NAMALWA (cell line): Measurements from ENCODE around the gene PRKG1.
"Not testable (repeated sequence)": the region's sequence is repeated elsewhere in the genome, so short reads cannot be mapped to it uniquely, and the experiment has no call there.

Experiments
- DNase-seq: peaks from one replicate; pipeline ENCODE4 v3.0.0-alpha.2; 2015; ENCODE audit warnings: low spot score

Gene PRKG1

DNA sequence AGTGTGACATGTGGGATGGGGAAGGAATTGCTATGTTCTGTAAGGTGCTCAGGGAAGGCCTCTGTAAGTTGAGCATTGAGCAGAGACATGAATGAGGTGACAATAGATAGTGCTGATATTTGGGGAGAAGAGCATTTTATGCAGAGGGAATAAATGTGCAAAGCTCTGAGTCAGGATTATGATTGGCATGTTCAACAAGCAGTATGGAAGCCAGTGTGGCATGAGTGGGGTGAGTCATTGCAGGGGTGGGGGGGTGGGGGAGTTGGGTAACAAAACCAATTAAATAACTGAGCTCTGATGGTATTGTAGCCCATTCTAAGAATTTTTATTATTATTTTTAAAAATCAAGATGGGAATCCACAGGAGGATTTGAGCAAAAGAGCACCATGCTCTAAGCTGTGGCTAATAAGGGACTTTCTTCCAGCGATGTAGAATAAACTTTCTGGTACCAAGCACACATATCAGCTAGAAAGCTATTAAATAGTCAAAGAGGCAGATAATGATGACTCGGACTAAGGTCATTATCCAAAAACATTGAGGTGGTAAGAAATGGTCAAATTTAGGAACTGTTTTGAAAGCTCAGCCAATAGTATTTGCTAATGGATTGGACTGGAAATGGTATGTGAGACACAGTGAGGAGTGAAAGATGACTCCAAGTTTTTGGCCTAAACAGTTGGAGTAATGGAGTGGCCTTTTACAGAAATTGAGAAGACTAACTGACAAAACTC, 96.4 kb downstream of the PRKG1 start:
- DNase-seq = no peak

GRCh38 chr10:51171946-51172345, 97.7 kb downstream of the PRKG1 start:
- DNase-seq = no peak

DNA sequence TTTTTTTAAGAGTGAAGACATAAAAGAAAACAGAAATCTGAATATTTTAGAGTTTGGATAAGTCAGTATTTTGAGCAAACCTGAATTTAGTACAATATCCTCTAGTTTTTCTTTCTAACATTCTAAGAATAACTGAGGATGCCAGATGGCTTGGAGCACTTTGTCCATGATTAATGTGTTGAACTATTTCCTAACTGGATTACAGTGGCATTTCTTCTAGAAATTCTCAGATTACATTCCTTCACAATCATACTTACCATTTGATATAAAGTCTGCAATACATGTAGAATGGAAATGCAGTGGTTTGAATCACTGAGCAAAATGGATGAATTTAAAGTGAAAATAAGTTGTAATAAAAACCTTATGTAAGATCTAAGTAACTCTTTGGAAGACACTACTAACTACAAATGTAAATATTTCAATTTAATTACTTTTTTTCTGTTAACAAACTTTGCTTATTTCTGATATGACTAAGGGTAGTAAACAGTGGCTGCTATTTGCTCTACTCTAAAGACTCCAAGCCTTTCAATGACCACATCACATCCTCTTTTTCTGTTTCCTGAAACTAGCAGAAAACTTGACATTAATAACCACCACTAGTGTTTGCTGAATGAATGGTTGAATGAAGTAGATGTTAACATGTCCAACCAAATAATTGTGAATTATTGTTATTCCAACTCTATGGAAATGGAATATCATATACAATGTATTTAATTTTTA, 102.8 kb downstream of the PRKG1 start:
- DNase-seq = no peak

DNA sequence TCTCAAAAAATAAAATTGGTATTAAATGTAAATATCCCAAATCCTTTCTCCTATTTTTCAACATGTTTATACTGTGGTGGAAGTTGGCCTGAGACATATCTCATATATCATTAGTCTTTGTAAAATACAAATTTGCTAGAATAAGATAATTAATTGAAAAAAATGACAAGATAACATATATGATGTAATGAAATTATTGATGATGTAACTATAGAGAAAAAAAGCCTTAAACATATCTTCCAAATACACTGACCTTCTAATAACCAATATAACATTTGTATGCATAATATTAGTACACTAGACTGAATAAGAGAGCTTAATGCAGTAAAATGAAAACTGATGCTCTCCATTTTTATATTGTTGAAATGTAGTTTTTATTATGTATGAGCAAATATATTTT, 104.3 kb downstream of the PRKG1 start:
- DNase-seq = no peak

DNA sequence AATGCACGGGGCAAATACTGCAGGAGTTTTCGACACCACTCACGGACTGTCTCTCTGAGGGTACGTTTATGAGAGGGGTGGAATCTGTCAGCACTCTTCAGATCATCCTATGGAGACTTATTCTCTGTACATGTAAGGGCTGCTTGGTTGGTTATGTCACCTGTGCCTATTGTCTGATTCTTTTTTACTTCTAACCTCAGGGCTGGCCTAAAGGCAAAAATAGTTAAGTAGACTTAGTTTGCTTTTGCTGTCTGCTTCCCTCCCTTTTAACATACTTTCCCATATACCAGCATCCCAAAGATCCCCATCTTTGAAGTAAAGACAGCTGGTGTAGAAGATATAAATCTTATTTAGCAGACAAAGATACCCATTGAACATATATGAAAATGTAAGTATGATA, 105.9 kb downstream of the PRKG1 start:
- DNase-seq = no peak

DNA sequence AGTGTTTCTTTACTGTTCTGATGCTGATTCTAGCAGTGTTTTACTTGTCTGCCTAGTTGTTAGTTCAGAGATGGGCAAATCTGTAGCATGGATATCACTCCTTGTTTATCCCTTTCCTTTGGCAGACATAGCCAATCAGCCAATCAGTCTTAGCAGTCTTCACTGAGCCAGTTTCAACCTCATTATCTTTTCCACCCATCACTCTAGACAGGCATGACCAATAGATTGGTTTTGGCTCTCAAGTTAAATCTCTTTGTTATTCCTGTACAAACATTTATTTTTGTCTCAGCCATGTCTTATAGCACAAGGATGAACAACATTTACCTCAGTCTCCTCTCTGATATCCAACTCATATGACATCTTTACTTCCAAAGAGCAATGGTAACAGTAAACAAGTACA, 109.5 kb downstream of the PRKG1 start:
- DNase-seq = no peak

DNA sequence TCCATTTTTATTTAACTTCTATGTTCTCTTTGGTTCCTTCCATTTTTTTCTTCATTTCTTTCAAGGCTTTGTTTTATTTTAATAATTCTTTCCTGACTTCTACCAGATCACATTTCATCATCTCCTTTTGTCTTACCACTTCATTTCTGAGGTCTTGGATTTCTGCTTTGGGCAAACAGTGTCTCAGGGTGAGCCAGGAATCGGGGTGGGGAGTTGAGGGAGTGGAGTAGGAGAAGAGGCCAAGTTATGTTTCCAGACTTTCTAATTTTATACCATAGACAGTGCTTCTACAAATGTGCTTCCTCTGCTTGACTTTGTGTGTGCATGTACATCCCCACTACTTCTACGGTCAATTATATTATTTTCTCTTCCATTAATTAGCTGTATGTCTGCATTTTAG, 112.1 kb downstream of the PRKG1 start:
- no peak for DNase-seq

DNA sequence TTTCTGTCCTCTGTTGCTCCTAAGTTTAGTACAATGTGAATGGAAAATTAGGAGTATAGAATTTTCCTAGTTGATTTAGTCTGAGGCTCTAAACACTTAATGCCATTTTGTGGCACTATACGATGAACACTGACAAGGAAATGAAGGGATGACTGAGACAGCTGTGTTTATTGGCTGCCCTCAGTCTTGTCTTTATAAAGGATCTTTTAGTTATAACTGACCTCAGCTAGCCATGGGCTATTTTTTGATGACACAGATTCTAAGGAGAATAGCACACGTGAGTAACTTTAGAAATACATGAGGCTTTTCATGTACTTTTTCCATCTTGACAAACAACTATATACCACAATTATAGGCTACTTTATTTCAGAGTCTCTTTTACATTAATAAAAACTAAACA, 113.7 kb downstream of the PRKG1 start:
- no peak for DNase-seq

DNA sequence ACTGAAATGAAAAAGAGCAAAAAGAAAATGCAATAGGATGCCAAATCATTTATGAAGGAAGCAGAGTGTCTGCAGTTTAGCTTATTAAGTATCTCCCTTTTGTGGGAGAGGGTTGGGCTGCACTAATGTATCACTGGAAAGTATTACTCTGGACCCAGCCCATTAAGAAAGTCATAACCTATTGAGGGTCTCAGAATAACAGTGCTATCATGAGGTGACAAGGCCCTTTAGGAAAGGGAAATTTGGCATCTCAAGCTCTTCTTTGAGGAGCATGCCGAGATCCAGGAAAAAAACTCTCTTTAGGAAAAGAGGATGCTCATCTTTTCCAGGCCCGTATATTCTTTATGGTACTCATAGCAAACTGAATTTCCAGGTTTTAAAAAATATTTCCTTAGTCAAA, 114.6 kb downstream of the PRKG1 start:
- no peak for DNase-seq

DNA sequence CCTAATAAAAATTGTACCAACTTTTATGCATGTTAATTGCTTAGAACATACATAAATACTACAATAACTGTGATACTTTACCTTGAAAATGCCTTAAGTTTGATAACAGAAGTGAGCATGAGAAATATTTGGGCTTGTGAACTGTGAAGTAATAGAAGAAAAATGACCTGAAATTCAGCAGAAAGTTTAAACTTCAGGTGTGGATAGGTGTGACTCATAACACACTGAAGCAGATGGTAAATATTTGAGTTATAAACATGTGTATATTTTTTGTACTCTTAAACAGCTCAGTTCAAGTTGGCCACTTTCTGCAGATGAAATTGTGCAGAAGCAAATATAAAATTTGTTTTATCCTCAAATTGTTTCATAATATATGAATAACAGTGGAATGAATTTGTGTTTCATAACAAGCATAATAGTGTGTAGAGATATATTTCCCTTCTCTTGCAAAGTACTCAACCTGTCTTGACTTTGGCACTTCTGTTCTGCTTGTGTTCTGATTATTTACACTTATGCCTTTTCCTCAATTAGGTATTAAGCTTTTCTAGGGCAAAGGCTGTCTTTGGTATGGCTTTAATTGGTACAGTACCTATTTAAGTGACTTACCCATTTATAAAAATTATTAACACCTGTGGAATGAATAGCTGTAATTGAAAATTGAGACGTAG, 122.4 kb downstream of the PRKG1 start:
- no peak for DNase-seq

GRCh38 chr10:51198170-51198569, 123.9 kb downstream of the PRKG1 start:
- DNase-seq = no peak

DNA sequence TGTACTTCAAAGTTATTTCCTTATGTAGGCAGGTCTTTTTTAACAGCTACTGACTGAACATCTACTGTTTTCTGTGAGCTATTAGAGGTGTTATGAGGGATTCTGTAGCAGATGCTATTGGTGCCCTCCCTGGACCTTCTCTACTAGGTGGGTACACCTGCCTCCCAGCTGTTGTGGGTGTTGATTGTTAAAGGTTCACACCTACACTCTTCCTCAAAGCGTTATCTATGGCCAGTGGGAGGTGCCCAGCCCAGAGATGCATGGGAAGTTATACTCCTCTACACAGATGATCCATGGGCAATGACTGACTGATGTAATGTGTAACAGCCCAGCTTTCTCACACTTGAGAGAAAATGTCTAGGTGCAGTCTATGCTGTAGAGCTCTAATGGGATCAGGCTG, 127.7 kb downstream of the PRKG1 start:
- no peak for DNase-seq

GRCh38 chr10:51203359-51203758, 129.1 kb downstream of the PRKG1 start:
- DNase-seq = no peak

DNA sequence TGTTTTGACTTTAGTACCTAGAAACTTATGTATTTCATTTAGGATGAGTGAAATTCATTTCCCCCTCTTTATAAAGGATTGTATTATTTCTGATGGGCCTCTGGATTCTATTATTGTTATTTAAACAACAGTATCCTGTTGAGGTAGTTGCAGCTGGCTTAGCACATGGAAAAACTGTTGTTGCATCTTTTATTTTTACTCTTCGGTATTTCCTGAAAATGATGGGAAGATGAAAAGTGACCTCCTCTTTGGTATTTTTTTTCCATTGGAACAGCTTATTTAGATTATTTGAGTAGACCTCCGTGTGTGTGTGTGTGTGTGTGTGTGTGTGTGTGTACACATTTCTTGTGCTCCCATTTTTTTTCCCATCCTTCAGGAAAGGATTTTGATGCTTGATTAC, 129.8 kb downstream of the PRKG1 start:
- no peak for DNase-seq

DNA sequence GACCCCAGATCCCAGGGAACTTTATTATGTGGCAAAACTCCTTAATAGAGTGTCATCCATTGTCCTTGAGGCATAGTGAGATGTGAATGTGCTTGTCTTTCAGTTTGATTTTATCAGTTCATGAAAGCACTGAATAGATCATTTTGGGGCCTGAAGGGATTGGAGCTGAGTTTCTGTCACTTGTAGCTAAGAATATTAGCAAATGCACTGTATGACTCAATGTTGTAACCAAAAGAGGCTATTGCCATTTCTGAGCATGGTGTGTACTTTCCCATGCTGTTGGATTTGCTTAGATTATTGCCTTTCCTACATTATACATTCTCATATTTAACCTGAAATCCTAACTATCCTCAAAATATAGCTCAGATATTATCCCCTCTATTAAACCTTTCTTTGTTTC, 130.4 kb downstream of the PRKG1 start:
- DNase-seq = no peak

DNA sequence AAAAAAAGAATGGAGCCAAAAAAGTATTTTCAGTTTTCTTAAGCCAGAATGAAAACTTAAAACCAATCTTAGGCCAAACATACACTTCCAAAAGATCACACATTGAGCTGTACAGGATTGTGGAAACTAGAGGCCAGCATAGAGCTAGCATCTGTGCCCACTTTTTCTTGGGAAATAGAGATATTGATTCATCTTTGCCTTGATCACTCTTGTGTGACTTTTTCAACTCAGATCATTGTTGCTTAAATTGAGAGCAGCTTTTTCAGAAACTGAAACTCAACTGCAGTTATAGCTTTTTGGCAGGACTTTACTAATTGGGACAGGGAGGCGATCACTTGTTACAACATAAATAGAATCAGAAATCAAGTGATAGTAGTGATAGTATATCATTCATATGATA, 132.2 kb downstream of the PRKG1 start:
- no peak for DNase-seq

DNA sequence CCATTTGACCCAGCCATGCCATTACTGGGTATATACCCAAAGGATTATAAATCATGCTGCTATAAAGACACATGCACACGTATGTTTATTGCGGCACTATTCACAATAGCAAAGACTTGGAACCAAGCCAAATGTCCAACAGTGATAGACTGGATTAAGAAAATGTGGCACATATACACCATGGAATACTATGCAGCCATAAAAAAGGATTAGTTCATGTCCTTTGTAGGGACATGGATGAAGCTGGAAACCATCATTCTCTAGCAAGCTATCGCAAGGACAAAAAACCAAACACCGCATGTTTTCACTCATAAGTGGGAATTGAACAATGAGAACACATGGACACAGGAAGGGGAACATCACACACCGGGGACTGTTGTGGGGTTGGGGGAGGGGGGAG, 138.7 kb downstream of the PRKG1 start:
- not testable (repeated sequence) for DNase-seq

- DNase-seq = no peak
Measured at GRCh38 chr10:51214207-51215196, 140.2 kb downstream of the PRKG1 start.

GRCh38 chr10:51215951-51216834, 141.9 kb downstream of the PRKG1 start:
- no peak for DNase-seq

DNA sequence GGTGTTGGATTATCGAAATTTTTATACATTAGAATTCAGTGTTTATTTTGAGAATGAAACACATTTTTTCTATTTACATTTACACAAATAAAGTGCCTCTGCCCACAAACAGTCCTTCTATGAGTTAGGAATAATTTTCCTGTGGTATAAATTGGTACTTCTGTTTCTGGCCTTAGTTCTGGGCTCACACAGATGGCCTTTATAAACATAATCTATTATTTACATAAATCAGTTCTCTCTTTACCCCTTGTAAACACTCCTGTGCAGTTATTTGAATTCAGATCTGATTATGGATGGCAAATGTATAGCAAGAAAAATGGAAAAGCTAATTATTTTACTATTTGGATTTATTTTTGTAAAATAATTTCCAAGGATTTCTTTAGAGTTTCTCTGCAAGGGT, 143.2 kb downstream of the PRKG1 start:
- no peak for DNase-seq

- DNase-seq = no peak
Measured at GRCh38 chr10:51224671-51225161, 150.4 kb downstream of the PRKG1 start.
